Amniotic stem cell (primary cell): Measurements from ENCODE around the gene STXBP2.

Experiments used
- DNase-seq: peaks from one replicate; lab custom pipeline; 2025; lab: John Stamatoyannopoulos, UW

Gene STXBP2

DNA sequence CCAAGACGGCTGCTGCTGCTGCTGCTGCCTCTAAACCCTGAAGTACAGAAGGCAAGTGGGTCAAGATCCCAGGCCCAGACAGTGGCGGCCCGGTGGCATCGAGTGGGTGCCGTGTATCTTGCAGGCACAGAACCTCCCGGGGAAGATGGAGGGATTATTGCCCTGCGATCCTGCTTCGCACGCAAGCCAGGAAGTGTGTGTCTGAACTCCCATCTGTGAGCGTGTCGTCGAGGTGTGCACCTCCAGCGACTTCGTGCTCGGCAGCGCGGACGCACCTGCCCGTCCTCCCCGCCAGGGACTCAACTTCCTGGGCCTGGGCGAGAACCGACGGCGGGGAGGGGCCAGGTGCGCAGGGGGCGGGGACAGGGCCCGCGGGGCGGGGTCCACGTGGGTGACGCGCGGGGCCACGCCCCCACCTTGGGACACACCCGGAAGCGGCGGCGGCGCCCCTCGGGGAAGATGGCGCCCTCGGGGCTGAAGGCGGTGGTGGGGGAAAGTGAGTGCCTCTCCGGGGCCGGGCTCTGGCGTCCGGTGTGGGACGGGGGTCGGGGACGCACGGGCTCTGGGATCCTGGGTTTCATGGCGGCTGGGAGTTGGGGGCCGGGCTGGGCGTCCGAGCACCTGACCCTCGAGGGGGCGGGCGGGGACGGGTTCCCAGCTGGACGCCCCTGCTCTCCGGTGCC, at the start of gene STXBP2:
Gene STXBP2 (plus strand): TSS at position 420 of the 683 bp plus-strand sequence. CDS start 40 bp downstream, at position 460.
- no peak for DNase-seq

GRCh38 chr19:7589822-7590221, 47.1 kb upstream of the STXBP2 start:
- no peak for DNase-seq

DNA sequence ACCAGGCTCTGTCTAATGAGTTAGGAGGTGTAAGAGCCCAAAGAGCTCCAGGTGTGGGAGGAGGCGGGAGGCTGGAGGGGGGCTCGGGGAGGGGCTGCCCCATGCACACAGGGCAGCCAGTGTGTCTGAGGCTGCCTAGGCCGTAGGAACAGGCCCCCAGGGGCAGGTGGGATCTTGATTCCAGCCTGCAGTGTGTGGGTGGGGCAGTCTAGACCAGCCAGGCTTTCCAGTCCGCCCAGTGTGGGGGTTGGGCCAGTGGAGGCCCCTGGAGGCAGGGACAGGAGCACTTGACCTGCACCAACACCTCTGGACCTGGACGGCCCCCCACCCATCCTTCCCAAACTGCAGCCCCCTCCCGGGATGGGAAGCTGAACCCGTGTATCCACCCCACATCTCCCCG, 46.7 kb upstream of the STXBP2 start:
- no peak for DNase-seq

GRCh38 chr19:7595466-7596133, 41.3 kb upstream of the STXBP2 start, which contains the start of gene CAMSAP3:
CAMSAP3 (plus strand) TSS chr19:7595863; CDS start chr19:7596003, 140 bp downstream.
- no peak for DNase-seq

DNA sequence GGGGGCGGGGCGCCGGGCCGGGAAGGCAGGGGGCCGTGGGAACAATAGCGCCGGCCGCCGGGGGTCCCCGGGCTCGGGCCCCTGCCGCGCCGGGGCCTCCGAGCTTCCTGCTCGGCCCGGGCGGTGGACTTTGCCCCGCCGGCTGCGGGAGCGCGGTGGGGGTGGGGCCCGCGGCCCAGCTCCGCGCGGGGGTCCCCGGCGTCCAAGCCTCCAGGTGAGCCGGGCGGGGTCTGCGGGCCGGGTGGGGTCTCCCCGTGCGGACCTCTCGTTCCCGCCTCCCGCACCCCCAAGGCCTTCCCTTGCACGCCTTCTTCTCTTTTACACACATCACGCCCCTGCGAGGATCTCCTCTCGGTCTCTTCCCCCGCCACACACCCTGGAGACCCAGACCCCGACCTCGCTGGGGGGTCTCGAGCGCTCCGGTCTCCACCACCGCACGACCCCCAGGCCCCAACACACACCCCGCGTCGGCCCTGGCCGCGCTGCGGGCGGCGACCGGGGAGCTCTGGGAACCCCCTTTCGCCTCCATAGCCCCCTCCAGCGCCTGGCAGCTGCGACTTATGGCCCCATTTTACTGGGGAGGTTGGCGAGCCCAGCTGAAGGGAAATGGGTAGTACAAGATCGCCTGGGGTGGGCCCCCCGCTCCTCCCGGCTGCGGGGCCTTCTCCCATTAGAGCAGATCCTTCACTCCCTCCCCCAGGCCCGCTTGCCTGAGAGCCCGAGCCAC, 40.5 kb upstream of the STXBP2 start:
- no peak for DNase-seq

DNA sequence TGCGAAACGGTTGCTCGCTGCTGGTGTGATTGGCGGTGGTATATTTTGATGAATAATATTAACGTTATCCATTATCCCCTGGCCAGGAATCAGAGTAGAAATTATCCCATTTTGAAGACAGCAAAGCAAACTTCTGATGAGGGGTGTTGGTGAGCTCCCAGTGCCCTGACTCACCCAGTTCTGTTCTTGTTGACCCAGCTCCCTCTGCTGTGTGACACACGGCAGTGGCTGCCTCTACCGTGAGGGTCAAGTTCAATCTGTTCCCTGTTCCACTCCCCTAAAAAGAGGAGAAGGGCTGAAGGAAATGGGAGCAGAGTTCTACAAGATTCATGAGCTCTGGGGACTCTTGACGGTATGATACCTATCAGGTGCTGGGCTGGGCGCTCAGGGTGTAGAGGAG, 39.2 kb upstream of the STXBP2 start:
- no peak for DNase-seq

DNA sequence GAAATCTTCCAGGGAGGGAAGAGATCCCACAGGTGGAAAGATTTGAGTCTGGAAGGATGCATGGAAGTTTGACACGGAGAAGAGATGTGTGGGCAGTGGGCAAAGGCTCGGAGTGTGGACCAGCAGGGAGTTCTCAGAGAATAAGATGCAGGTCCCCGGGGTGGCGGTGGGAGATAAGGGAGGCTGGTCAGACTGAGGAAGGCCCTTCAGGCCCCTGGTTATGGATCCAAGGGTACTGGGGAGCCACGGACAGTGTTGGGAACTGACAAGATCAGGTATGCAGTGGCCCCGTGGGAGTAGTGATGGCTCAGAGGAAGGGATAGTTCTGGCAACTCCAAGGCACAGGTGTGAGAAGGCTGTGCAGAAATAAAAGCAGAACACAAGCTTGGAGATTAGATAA, 38.7 kb upstream of the STXBP2 start:
- no peak for DNase-seq

- DNase-seq = no peak
These were observed 36.2 kb upstream of the STXBP2 start for GRCh38 chr19:7600721-7601120.

- no peak for DNase-seq
These were observed 34.5 kb upstream of the STXBP2 start for GRCh38 chr19:7602240-7602934.

DNA sequence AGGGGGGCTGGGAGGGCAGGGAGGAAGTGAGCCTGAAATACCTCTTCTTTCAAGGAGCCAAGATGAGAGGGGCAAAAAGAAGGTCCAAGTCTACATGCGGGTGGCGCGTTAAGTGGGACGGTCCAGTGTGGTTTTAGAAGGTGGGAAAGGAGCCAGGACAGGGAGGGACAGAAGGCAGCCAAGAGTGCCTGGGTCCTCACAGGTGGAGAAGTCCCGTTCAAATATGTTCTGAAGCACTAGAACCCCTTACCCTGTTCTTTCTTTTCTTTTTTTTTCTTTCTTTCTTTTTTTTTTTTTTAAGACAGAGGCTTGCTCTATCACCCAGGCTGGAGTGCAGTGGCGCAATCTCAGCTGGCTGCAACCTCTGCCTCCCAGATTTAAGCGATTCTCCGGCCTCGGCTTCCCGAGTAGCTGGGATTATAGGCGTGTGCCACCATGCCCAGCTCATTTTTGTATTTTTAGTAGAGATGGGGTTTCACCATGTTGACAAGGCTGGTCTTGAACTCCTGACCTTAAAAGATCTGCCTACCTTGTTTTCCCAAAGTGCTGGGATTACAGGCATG, 33.9 kb upstream of the STXBP2 start:
- DNase-seq = no peak

- DNase-seq = no peak
These were observed 33.0 kb upstream of the STXBP2 start for GRCh38 chr19:7603919-7604318.

DNA sequence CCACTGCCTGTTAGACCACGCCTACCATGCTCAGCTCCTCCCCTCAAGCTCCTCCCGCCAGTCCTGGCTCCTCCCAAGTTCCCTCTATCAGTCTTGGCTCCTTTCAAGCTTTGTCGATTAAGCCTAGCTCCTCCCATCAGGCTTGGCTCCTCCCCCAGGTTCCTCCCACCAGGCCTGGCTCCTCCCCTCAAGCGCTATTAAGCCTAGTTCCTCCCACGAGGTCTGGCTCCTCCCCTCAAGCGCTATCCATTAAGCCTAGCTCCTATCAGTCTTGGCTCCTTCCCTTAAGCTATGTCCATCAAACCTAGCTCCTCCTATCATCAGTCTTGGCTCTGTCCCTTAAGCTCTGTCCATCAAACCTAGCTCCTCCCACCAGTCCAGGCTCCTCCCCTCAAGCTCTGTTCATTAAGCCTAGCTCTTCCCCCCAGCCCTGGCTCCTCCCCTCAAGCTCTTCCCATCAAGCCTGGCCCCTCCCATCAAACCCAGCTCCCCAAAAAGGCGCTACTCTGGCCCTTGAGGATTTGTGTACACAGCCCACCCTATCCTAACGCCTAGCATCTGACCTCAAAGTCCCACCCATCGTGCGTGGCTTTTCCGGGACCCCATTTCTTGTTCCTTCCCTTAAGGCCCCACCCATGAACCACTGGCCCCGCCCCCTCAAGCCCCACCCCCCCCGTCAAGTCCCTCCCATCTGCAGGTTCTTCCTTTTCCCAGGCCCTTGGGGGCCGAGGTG, 31.3 kb upstream of the STXBP2 start:
- no peak for DNase-seq

DNA sequence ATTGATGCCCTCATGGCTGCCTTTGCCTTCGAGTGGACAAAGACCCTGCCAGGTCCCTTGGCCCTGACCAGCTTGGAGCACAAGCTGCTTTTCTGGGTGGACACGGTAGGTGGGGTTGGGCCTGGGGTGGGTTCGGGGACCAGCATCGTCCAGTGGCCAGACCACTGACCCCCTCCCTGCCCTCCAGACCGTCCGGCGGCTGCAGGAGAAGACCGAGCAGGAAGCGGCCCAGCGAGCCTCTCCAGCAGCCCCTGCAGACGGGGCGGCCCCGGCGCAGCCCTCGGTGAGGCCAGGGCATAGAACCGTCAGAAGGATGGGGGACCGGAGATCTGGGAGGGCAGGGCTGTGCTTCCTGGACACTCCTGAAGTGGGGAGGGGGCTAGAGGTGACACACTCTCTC, 30.6 kb upstream of the STXBP2 start:
- no peak for DNase-seq

DNA sequence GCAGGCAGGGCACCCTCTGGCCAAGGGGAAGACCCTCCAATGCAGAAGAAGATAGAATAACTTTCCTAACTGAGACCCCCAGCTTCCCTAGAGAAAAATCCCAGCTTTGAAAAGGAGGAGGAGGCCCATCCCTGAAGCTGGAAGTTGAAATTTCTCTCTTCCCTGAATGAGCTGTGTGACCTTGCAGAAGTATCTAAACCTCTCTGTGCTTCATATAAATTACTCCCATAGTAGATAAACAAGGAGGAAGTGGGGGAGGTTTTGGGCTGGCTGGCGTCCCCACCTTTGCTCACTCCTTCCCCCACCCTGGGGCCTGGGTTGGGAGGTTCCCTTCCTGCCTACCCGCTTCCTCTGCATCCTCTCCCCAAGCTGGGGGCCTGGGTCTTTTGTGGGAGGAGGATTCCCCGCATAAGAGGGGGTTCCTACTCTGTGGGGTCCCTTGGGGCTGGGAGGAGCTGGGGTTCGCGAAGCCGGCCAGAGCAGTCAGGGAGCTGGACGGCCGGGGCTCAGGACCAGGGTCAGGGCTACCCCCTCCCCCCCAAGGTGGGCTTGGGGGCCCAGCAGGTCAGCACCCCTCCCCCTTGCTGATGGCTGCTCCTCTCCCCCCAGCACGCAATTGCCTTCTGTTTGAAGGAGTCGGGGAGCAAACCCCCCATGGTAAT, 29.6 kb upstream of the STXBP2 start:
- no peak for DNase-seq

DNA sequence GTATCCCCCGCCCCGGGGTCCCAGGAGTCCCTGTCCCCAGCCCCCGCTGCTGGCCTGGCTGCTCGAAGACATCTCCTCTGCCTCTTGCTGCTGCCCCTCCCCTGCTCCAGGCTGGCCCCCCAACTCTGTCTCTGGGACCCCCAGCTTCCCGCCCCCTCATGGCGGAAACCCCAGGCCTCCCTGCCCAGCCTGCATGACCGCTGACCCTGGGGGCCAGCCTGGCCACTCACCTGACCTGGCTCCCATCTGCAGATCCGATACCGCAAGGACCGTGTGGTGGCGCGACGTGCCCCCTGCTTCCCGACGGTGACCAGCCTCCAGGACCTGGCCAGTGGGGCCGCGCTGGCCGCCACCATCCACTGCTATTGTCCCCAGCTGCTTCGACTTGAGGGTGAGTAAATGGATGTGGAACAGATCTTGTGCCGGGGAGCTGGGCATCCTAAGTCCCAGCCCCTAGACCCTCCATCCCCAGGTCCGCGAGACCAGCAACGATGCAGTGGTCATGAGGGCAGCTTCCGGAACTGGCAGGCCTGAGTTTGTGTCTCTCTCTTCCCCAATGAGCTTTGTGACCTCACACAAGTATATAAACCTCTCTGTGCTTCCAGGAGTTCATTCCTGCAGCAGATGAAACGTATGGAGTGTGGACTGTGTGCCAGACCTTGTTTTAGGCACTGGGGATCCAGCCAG, 28.9 kb upstream of the STXBP2 start:
- DNase-seq = no peak

GRCh38 chr19:7610491-7611240, 26.2 kb upstream of the STXBP2 start:
- DNase-seq = no peak

GRCh38 chr19:7611541-7612279, 25.2 kb upstream of the STXBP2 start:
- no peak for DNase-seq
